ENCODE measurements around the gene HYCC1. TPM values are rescaled to one million over a fixed set of nuclear protein-coding genes. Genes with fewer than 3 reads are reported as not detected.

The HYCC1 gene
- total RNA-seq (2022; extraction: Qiagen RNA extraction) = 16.5 to 24.8 TPM (median 21.5 TPM) in 5 replicates

GRCh38 chr7:23013715-23014649 lies at the start of gene HYCC1:
HYCC1 (minus strand) TSS chr7:23014130; CDS start chr7:22991111, 23,019 bp downstream.

Other genes with a start within 250 kb of the HYCC1 start
- gene TOMM7, start 191.3 kb downstream of the HYCC1 start, total RNA-seq (2022; extraction: Qiagen RNA extraction) = 326 to 1,131 TPM (median 342 TPM) in 5 replicates
- 20.2 to 24.9 TPM (median 22.5 TPM) in 5 replicates for gene KLHL7, start 91.7 kb upstream of the HYCC1 start, total RNA-seq (2022; extraction: Qiagen RNA extraction)
- gene NUP42, start 167.9 kb upstream of the HYCC1 start, total RNA-seq (2022; extraction: Qiagen RNA extraction) = 24.7 to 29.9 TPM (median 26.5 TPM) in 5 replicates
- 2.8 to 4.6 TPM (median 3.4 TPM) in 5 replicates for gene GPNMB, start 232.6 kb upstream of the HYCC1 start, total RNA-seq (2022; extraction: Qiagen RNA extraction)

Data from A549 treated with dexamethasone at 1 μM for 4 hours (cell line).